Measurements from ENCODE around the gene SPATA31C1.
A peak's percentile ranks its signal among the peaks of the same experiment; 100 is the strongest.
"Not testable (repeated sequence)": the region's sequence is repeated elsewhere in the genome, so short reads cannot be mapped to it uniquely, and the experiment has no call there.

The SPATA31C1 gene

DNA sequence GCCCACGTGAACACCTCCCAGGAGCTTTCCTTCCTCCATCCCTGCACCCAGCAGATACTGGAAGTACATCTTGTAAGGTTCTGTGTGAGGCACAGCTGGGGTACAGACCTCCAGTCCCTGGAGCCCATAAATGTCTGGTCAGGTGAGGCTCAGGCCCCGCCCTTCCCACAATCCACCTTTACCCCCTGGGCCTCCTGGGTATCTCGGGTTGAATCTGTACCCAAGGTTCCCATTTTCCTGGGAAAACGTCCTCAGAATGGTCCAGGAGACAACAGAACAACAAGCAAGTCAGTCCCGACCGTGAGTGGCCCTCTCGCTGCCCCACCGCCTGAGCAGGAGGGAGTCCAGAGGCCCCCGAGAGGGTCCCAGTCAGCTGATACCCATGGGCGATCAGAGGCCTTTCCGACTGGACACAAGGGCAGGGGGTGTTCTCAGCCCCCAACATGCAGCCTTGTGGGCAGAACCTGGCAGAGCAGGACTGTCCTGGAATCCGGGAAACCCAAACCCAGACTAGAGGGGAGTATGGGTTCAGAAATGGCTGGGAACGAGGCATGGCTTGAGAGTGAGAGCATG lies 30.7 kb upstream of the SPATA31C1 start:
- peak; percentile 40 for DNase-seq (ENCODE audit: low spot score)

DNA sequence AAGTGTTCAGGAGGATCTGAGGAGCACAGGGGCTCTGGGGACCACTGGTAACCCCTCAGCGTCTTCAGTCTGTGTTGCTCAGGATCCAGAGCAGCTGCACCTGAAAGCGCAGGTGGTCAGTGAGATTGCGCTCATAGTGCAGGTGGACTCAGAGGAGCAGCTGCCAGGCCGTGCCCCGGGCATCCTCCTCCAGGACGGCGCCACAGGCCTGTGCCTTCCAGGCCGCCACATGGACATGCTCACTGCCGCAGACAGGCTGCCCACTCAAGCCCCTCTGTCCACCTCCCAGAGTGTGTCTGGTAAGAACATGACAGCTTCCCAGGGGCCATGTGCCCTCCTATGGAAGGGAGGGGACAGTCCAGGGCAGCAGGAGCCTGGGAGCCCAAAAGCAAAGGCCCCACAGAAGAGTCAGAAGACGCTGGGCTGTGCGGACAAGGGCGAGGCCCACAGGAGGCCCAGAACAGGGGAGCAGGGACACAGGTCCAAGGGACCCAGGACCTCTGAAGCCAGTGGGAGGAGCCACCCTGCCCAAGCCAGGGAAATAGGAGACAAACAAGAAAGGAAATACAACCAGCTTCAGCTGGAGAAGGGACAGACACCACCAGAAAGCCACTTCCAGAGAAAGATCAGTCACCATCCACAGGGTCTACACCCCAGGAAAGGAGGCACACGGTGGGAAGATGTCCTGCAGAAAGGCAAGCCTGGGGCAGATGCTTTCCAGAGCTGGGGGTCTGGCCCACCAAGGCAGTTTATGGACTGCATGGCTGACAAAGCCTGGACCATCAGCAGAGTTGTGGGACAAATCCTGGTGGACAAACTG lies 29.9 kb upstream of the SPATA31C1 start:
- no peak for DNase-seq (ENCODE audit: low spot score)

DNA sequence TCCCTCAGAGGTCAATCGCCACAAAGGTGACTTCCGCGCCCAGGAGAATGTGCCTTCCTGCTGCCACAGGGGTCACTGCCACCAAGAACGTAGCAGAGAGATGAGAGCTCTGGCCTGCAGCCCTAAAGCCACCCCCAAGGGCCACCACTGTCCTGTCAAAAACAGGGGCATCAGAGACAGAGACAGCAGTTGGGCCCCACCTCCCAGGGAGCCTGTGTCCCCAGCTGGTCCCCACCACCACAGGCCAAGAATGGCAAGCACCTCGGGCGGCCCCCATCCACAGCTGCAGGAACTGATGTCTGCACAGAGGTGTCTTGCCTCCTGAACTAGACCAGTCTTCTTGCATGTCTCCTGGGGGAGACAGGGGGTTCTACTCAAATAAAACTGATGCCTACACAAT lies 29.3 kb upstream of the SPATA31C1 start:
- DNase-seq (ENCODE audit: low spot score) = no peak

DNA sequence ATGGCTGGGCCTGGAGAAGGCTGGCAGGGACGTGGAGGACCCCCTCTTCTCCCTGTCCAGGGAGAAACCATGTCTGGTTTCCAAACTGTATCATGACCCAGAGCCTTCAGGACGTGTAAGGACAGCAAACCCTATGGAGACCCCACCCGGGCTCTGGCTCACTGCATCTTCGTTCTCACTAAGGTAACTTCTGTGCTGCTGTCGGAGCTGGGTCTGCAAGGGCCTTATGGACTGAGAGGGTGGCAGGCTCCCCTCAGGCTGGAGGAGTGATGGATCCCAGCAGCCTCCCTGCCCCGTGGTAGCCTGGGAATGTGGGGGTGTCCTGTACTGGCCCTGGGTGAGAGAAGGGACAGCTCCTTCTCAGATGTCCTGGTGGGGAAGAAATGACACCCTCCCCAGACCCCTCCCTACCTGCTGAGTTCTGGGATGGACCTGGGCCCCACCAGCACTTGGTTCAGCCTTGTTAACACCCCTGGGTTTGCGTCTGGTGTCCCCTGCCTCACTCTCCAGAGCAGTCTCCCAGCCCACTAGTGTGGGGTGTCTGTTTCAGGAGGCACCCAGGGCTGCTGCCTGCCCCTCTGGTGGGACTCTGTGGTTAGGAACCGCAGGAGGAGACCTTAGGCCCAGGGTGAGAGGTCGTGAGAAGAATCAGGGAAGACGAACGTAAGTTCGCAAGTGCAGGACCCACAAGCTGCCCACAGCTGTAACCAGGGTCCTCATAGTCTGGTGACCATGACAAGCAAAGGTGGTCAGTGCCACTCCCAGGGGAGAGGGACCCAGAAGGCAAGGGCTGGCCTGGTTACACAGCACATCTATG lies 28.5 kb upstream of the SPATA31C1 start:
- peak; percentile 32 for DNase-seq (ENCODE audit: low spot score)

DNA sequence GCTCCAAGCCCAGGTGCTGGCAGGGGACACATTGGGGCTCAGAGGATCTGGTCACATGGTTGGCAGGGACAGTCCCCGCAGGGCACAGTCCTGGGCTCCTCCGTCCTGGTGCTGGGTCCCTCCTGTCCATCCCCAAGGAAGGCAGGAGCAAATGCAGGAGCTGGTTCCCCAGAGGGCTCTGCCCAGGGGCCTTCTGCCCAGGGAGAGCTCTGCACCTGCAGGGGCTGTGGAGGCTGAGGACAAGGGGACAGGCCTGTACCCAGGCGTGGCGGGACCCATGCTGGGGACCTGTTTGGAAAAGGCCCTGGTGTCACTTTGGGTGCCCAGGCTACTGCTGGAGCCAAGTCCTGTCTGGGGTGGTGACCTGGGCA lies 27.9 kb upstream of the SPATA31C1 start:
- DNase-seq (ENCODE audit: low spot score) = peak; percentile 39

DNA sequence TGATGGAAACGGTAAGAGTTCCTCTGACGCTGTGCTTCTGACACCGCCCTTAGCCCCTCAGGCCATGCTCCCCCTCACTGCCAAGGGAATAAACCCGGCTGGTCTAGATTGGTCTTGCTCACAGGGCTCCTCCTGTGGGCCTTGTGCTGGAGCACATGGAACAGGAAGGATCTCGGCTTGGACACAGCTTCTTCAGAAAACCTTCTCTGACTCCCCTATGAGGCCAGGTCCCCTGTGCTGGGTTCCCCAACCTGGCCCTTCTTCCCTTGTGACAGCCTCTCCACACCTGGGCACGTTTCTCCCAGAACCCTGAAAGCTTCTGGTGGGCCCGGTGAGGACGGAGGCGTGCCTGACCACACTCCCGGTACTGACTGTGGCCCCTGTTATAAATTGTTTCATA lies 26.9 kb upstream of the SPATA31C1 start:
- peak; percentile 36 for DNase-seq (ENCODE audit: low spot score)

DNA sequence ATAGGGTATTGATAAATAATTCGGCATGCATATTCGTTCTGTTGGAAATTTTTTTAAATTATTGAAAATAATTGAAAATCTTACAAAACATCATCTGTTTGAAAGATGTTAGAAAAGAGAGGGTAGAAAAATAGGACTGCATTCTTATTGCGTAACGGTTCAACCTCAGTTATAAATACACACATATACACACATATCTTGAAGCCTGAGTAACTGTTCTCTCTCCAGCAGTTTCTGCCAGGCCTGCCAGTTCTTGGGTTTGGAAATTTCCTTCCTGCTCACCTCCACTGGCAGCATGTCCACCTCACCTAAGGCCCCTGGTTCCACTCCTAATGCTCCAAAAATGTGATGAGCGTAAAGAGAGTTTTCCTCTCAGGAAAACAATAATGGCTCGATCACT lies 26.0 kb upstream of the SPATA31C1 start:
- no peak for DNase-seq (ENCODE audit: low spot score)

DNA sequence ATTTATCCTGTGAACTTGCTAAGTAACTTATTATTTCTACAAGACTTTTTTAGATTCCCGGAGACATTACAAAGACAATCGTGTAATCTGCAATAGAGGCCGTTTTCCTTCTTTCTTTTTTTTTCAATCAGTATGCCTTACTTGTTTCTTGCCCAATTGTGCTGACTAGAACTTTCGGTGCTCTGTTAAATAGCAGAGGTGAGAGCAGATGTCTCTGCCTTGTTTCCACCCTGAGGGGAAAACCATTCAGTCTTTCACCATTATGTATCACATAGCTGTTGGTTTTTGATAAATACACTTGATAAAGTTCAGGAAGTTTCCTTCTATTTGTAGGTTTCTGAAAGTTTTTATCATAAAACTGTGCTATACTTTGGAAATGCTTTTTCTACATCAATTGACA lies 24.8 kb upstream of the SPATA31C1 start:
- no peak for DNase-seq (ENCODE audit: low spot score)

DNA sequence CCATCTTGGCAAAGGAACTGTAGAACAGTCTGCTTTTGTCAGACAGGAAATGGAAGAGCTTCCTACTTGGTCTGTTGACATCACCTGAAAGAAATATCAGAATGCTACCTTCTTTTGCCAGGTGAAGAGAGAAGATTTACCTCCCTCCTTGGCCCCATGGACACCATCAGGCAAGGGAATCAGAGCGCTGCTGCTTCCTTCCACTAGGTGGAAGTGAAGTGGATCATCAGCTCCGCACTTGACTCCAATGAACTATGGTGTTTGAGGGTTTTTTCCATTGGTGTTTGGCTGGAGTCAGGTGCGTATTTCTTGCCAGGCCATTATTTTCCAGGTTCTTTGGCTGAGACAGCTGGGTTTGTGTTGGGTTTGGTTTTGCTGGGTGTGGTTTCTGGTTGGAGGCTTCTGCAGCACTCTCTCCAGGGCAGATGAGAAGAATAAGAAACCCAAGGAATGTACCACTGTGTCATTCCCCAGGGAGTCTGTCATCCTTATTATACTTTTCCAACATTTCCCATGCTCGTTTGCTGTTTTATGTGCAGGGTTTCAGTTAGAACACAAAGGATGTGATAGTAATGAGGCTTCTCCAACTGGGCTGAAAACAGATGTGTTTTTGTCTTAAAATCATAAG lies 22.6 kb upstream of the SPATA31C1 start:
- DNase-seq (ENCODE audit: low spot score) = no peak

DNA sequence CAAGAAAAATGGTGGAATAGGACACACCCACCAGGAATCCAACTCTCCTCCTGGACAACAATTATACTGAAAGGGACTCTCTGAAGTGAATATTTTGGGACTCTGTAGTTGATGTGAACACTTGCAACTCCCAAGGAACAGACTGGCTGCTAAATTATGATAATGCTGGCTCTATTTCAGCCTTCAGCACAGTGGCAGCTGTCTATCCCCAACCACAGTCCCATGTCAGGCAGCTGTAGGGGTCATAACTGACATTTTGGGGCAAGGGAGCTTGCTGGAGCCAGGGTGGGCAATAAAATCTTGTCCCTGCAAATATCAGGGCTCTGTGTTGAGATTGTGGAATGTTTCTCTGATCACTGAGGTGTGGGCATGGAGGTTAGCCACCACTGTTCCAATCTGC lies 20.9 kb upstream of the SPATA31C1 start:
- DNase-seq (ENCODE audit: low spot score) = no peak

DNA sequence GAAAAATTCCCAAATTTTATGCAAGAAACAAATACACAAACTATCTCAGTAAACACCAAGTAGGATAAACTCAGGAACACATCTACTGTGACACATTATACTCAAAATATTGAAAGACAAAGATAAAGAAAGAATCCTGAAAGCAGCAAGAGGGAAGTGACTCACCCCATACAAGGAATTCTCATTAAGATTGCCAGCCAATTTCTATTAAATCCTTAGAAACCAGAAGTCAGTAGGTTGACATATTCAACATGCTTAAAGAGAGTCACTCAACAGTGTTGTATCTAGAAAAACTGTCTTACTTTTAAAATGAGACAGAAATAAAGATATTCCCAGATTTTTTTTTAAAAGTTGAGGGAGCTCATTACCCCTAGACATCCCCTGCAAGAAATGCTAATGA lies 19.6 kb upstream of the SPATA31C1 start:
- no peak for DNase-seq (ENCODE audit: low spot score)

DNA sequence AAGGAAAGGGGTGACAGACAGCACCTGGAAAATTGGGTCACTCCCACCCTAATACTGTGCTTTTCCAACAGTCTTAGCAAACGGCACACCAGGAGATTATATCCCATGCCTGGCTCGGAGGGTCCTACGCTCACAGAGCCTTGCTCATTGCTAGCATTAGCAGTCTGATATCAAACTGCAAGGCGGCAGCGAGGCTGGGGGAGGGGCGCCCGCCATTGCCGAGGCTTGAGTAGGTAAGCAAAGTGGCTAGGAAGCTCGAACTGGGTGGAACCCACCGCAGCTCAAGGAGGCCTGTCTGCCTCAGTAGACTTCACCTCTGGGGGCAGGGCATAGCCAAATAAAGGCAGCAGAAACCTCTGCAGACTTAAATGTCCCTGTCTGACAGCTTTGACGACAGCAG lies 15.4 kb upstream of the SPATA31C1 start:
- DNase-seq (ENCODE audit: low spot score) = not testable (repeated sequence)

DNA sequence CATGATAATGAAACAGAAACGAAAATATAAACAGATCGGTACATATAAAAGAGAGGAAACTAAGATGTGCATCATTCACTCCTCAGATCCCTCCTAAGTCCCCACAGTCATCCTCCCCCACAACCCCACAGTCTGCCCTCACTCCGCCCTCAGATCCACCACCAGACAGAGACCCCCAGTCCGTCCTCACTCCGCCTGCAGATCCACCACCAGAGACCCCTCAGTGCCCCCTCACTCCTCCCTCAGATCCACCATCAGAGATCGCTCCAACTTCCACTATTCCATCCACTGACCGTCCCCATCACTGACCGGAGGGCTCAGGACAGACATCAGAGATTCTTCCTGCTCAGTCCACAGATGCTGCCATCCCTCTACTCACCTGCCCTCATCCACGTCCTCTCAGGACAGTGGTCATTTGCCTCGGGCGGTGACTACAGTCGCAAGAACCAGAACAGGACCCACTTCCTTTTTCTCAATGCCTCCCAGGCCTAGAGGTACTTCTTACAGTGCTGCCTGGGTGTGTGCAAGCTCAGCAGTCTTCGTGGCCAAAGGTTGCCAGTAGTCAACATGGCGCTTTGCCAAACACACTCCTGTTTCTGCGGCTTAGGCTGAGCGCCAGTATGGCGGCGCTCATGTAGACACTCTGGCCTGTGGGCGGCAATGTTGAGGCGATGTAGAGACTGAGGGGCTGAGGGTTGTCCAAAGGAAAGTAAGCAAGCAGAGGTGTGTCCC lies 8.3 kb upstream of the SPATA31C1 start:
- DNase-seq (ENCODE audit: low spot score) = no peak

DNA sequence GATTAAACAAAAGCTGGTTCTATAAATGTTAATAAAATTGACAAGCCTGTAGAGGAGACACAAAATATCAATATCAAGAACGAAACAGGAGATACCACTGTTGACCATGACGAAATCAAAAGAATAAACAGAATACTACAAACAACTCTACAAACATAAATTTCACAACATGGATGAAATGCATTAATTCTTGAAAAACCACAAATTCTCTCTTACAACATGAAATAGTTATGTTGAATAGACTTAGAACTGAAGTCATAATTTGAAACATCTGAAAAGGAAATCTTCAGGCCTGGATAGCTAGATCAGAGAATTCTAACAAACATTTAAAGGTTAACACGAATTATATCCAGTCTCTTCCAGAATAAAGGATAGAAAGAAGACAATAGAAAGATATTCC lies 6.9 kb upstream of the SPATA31C1 start:
- DNase-seq (ENCODE audit: low spot score) = no peak

DNA sequence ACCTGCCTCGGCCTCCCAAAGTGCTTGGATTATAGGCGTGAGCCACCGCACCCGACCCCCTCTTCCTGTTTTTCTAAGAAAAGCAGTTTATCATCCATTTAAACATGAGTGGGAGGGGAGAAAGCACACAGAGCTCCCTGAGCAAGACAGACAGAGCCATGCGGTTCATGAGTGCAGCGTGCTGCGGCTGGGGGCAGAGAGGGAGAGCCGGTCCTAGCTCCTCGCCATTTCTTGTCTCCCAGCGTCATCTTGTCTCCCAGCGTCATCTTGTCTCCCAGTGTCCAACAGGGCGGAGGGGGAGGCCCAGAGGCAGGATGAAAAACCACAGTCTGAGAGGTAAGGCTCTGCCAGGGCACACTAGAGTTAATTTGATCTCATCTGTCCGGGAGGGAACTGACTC lies 1.3 kb downstream of the SPATA31C1 start:
- not testable (repeated sequence) for DNase-seq (ENCODE audit: low spot score)

DNA sequence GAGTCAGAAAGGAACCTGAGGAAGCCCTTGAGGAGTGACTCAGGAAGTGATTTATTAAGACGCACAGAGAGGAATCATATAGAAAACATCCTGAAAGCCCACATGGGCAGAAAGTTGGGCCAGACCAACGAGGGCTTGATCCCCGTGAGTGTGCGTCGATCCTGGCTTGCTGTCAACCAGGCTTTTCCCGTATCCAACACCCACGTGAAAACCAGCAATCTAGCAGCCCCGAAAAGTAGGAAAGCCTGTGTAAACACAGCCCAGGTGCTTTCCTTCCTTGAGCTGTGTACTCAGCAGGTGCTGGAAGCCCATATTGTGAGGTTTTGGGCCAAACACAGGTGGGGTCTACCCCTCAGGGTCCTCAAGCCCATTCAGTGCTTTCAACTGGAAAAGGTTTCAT lies 3.8 kb downstream of the SPATA31C1 start:
- DNase-seq (ENCODE audit: low spot score) = not testable (repeated sequence)

DNA sequence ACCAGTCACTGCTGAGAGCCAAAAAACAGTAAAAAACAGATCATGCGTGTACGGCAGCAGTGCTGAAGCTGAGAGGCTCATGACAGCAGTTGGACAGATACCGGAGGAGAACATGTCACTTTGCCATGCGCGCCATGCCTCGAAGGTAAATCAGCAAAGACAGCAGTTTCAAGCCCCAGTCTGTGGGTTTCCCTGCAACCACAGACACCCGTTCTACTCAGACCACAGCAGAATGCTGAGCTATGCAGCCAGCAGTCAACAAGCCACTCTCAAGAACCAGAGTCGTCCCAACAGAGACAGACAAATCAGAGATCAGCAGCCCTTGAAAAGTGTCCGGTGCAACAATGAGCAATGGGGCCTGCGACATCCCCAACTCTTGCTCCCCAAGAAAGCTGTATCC lies 5.2 kb downstream of the SPATA31C1 start:
- DNase-seq (ENCODE audit: low spot score) = not testable (repeated sequence)

DNA sequence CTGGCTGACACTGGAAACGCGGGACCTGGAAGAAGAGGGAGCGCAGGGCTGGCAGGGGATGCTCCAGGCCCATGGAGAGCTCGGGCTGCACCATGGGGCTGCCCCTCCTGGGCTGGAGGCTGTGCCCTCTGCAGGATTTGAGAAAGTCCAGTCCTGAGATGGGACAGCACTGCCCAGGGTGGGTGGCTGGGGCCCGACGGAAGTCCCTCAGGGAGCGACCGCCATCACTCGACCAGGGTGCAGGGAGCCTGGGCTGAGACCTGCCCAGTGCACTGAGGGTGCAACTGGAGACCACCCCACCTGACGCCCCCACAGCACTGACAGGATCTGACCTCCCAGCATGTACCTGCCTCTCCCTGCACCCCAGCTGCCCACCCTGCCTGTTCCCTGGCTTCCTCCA lies 7.1 kb downstream of the SPATA31C1 start:
- not testable (repeated sequence) for DNase-seq (ENCODE audit: low spot score)

DNA sequence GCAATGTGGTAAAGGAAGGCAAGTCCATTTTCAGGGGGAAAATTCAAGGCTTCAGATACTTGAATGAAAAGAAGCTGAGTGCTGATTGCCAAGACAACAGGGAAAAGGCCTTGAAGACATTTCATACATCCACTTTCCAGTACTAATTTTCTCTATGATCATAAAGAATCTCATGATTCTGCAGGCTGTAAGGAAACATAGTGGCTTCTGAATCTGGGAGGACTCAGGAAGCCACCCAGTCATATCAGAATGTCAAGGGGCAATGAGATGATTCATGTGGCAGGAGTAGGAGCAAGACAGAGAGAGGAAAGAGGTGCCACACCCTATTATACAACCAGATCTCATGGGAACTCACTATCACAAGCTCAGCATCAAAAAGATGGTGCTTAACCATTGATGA lies 11.4 kb downstream of the SPATA31C1 start:
- not testable (repeated sequence) for DNase-seq (ENCODE audit: low spot score)

DNA sequence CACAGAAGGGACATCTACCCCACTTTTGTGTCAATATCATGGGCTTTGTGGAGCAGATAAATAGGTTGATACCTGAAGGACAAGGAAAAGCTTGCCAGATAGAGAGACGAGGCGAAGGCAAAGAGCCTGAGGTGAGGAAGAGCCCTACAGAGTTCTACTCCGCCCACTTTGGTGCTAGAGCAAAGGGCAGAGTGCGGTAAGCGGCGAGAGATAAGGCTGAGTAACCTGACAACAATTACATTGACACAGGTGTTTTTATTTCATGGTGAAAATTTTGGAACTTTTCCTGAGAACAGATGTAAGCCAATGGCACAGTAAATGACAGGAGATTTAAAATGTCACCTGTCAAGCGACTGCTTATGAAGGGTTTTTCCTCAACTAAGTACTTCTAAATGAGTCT lies 16.7 kb downstream of the SPATA31C1 start:
- DNase-seq (ENCODE audit: low spot score) = not testable (repeated sequence)

DNA sequence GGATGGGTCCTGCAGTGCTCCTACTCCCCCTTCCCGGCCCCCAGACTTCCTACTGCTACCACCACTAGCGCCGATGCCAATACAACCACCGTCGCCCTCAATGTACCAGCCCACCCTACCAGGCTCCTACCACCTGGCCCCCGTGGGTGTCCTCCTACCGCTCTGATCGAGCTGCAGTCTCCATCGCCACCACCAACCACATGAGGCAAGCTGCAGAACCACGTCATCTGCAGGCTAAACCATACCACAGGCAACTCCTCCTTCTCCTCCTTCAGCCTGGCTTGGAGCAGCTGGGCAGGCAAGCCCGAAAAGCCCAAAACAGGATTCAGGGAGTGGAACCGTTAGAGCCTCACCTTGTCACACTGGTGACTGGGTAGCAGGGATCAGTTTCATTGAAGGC lies 19.6 kb downstream of the SPATA31C1 start:
- not testable (repeated sequence) for DNase-seq (ENCODE audit: low spot score)

DNA sequence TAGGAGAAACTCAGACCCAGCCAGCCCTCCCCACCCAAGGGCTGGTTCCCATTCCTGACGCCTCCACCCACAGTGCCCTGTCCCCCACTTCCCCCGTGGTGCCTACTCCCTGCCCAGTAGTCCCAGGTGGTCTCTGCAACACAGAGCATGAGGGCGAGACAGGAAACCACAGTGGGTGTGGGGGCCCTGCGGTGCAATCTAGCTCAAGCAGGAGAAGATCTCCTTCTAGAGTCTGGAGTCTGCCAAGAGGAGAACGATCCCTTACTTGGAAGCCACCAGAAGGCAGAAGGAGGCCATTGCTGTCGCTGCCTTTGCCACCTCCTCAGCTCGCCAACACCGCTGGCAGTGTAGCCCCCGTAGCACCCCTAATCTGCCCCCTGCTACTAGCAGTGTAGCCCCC lies 20.2 kb downstream of the SPATA31C1 start:
- DNase-seq (ENCODE audit: low spot score) = not testable (repeated sequence)
